Measurements from ENCODE around the gene SMO. TPM values are rescaled to one million over a fixed set of nuclear protein-coding genes. Genes with fewer than 3 reads are reported as not detected.

SMO gene
- polyA plus RNA-seq, 4 donors = 0.54 to 23.0 (median 2.5) TPM; not detected in 1

GRCh38 chr7:129197771-129198170, 9.3 kb downstream of the SMO start:
- no peaks in the 10 kb centered on the region for H3K4me1 ChIP-seq (ENCODE audit: control insufficient read depth in 3 of 3, insufficient read depth in 2 of 3, low read depth in 1 of 3, low read length in 2 of 3)
- peaks cover 0 to 10% (median 0%) of the 10 kb centered on the region in 3 donors for H3K36me3 ChIP-seq (ENCODE audit: control insufficient read depth in 3 of 3, insufficient read depth in 2 of 3, low read depth in 1 of 3, low read length in 3 of 3)
- no peaks in the 10 kb centered on the region for H3K27me3 ChIP-seq (ENCODE audit: control insufficient read depth in 3 of 3, insufficient read depth in 3 of 3, low read length in 3 of 3)
- H3K4me3 ChIP-seq (ENCODE audit: low read depth in 1 of 3, low read length in 3 of 3) = no peak overlapping the region
- FAIRE-seq (no peak), DNase-seq (no peak)
- 68 to 84% (median 82%) methylated on average over 4 of the region's 4 CpGs for WGBS, 3 donors
- no peak overlapping the region for H3K27ac ChIP-seq (ENCODE audit: low read depth in 1 of 3, low read length in 2 of 3)
- no peaks in the 10 kb centered on the region for H3K9me3 ChIP-seq (ENCODE audit: control insufficient read depth in 2 of 2, insufficient read depth in 1 of 2, low read depth in 1 of 2, low read length in 1 of 2)

GRCh38 chr7:129199406-129199805, 11.0 kb downstream of the SMO start:
- Histone ChIP-seq H3K4me3 (ENCODE audit: low read depth in 1 of 3, low read length in 3 of 3) (no peak overlapping the region), H3K27ac (ENCODE audit: low read depth in 1 of 3, low read length in 2 of 3) (no peak overlapping the region), H3K4me1 (ENCODE audit: control insufficient read depth in 3 of 3, insufficient read depth in 2 of 3, low read depth in 1 of 3, low read length in 2 of 3) (no peaks in the 10 kb centered on the region), H3K9me3 (ENCODE audit: control insufficient read depth in 2 of 2, insufficient read depth in 1 of 2, low read depth in 1 of 2, low read length in 1 of 2) (no peaks in the 10 kb centered on the region), H3K27me3 (ENCODE audit: control insufficient read depth in 3 of 3, insufficient read depth in 3 of 3, low read length in 3 of 3) (no peaks in the 10 kb centered on the region), H3K36me3 (ENCODE audit: control insufficient read depth in 3 of 3, insufficient read depth in 2 of 3, low read depth in 1 of 3, low read length in 3 of 3) (peaks cover 0 to 13% (median 0%) of the 10 kb centered on the region in 3 donors)
- no peak for FAIRE-seq
- DNase-seq = no peak
- WGBS, 3 donors = 87 to 96% (median 88%) methylated on average over 4 of the region's 4 CpGs

GRCh38 chr7:129202058-129202777, 13.8 kb downstream of the SMO start:
- Histone ChIP-seq H3K27me3 (ENCODE audit: control insufficient read depth in 3 of 3, insufficient read depth in 3 of 3, low read length in 3 of 3) (no peaks in the 10 kb centered on the region), H3K4me3 (ENCODE audit: low read depth in 1 of 3, low read length in 3 of 3) (no peak overlapping the region), H3K4me1 (ENCODE audit: control insufficient read depth in 3 of 3, insufficient read depth in 2 of 3, low read depth in 1 of 3, low read length in 2 of 3) (no peaks in the 10 kb centered on the region), H3K9me3 (ENCODE audit: control insufficient read depth in 2 of 2, insufficient read depth in 1 of 2, low read depth in 1 of 2, low read length in 1 of 2) (no peaks in the 10 kb centered on the region), H3K27ac (ENCODE audit: low read depth in 1 of 3, low read length in 2 of 3) (no peak overlapping the region), H3K36me3 (ENCODE audit: control insufficient read depth in 3 of 3, insufficient read depth in 2 of 3, low read depth in 1 of 3, low read length in 3 of 3) (peaks cover 0 to 35% (median 0%) of the 10 kb centered on the region in 3 donors)
- 74 to 87% (median 84%) methylated on average over 8 of the region's 8 CpGs for WGBS, 3 donors
- FAIRE-seq (no peak), DNase-seq (no peak)

- no peaks in the 10 kb centered on the region for H3K4me1 ChIP-seq (ENCODE audit: control insufficient read depth in 3 of 3, insufficient read depth in 2 of 3, low read depth in 1 of 3, low read length in 2 of 3)
- 85 to 88% (median 85%) methylated on average over 14 of the region's 14 CpGs for WGBS, 3 donors
Measured at GRCh38 chr7:129203050-129203741, 14.8 kb downstream of the SMO start.

GRCh38 chr7:129205126-129205818, 16.8 kb downstream of the SMO start:
- DNase-seq (no peak), FAIRE-seq (no peak)
- Histone ChIP-seq H3K27me3 (ENCODE audit: control insufficient read depth in 3 of 3, insufficient read depth in 3 of 3, low read length in 3 of 3) (no peaks in the 10 kb centered on the region), H3K36me3 (ENCODE audit: control insufficient read depth in 3 of 3, insufficient read depth in 2 of 3, low read depth in 1 of 3, low read length in 3 of 3) (peaks cover 0 to 47% (median 0%) of the 10 kb centered on the region in 3 donors), H3K9me3 (ENCODE audit: control insufficient read depth in 2 of 2, insufficient read depth in 1 of 2, low read depth in 1 of 2, low read length in 1 of 2) (no peaks in the 10 kb centered on the region), H3K4me1 (ENCODE audit: control insufficient read depth in 3 of 3, insufficient read depth in 2 of 3, low read depth in 1 of 3, low read length in 2 of 3) (no peaks in the 10 kb centered on the region), H3K4me3 (ENCODE audit: low read depth in 1 of 3, low read length in 3 of 3) (no peak overlapping the region), H3K27ac (ENCODE audit: low read depth in 1 of 3, low read length in 2 of 3) (no peak overlapping the region)
- WGBS, 3 donors = 89% methylated on average over 27 to 29 of the region's 29 CpGs

More at GRCh38 chr7:129203050-129203741, 14.8 kb downstream of the SMO start:
- Histone ChIP-seq H3K4me3 (ENCODE audit: low read depth in 1 of 3, low read length in 3 of 3) (no peak overlapping the region), H3K27ac (ENCODE audit: low read depth in 1 of 3, low read length in 2 of 3) (no peak overlapping the region), H3K9me3 (ENCODE audit: control insufficient read depth in 2 of 2, insufficient read depth in 1 of 2, low read depth in 1 of 2, low read length in 1 of 2) (no peaks in the 10 kb centered on the region), H3K27me3 (ENCODE audit: control insufficient read depth in 3 of 3, insufficient read depth in 3 of 3, low read length in 3 of 3) (no peaks in the 10 kb centered on the region), H3K36me3 (ENCODE audit: control insufficient read depth in 3 of 3, insufficient read depth in 2 of 3, low read depth in 1 of 3, low read length in 3 of 3) (peaks cover 0 to 35% (median 0%) of the 10 kb centered on the region in 3 donors)
- DNase-seq (no peak), FAIRE-seq (no peak)

- Histone ChIP-seq H3K4me1 (ENCODE audit: control insufficient read depth in 3 of 3, insufficient read depth in 2 of 3, low read depth in 1 of 3, low read length in 2 of 3) (no peaks in the 10 kb centered on the region), H3K36me3 (ENCODE audit: control insufficient read depth in 3 of 3, insufficient read depth in 2 of 3, low read depth in 1 of 3, low read length in 3 of 3) (peaks cover 0 to 56% (median 0%) of the 10 kb centered on the region in 3 donors), H3K27ac (ENCODE audit: low read depth in 1 of 3, low read length in 2 of 3) (no peak overlapping the region), H3K27me3 (ENCODE audit: control insufficient read depth in 3 of 3, insufficient read depth in 3 of 3, low read length in 3 of 3) (no peaks in the 10 kb centered on the region), H3K9me3 (ENCODE audit: control insufficient read depth in 2 of 2, insufficient read depth in 1 of 2, low read depth in 1 of 2, low read length in 1 of 2) (no peaks in the 10 kb centered on the region), H3K4me3 (ENCODE audit: low read depth in 1 of 3, low read length in 3 of 3) (no peak overlapping the region)
- WGBS, 3 donors = 87 to 89% (median 89%) methylated on average over 18 of the region's 18 CpGs
- DNase-seq = no peak
- FAIRE-seq = no peak
Measured at GRCh38 chr7:129205987-129206785, 17.8 kb downstream of the SMO start.

GRCh38 chr7:129208667-129209066, 20.2 kb downstream of the SMO start:
- no peak for FAIRE-seq
- H3K27ac ChIP-seq (ENCODE audit: low read depth in 1 of 3, low read length in 2 of 3) = no peak overlapping the region
- 75 to 80% (median 79%) methylated on average over 9 of the region's 9 CpGs for WGBS, 3 donors
- H3K36me3 ChIP-seq (ENCODE audit: control insufficient read depth in 3 of 3, insufficient read depth in 2 of 3, low read depth in 1 of 3, low read length in 3 of 3) = peaks cover 0 to 66% (median 0%) of the 10 kb centered on the region in 3 donors
- no peaks in the 10 kb centered on the region for H3K27me3 ChIP-seq (ENCODE audit: control insufficient read depth in 3 of 3, insufficient read depth in 3 of 3, low read length in 3 of 3)
- no peak overlapping the region for H3K4me3 ChIP-seq (ENCODE audit: low read depth in 1 of 3, low read length in 3 of 3)
- H3K9me3 ChIP-seq (ENCODE audit: control insufficient read depth in 2 of 2, insufficient read depth in 1 of 2, low read depth in 1 of 2, low read length in 1 of 2) = no peaks in the 10 kb centered on the region
- no peaks in the 10 kb centered on the region for H3K4me1 ChIP-seq (ENCODE audit: control insufficient read depth in 3 of 3, insufficient read depth in 2 of 3, low read depth in 1 of 3, low read length in 2 of 3)
- DNase-seq = no peak

All from small intestine (tissue), 7 donors.